K562 (cell line): ENCODE results near the gene CNBD2. TPM values are rescaled to one million over a fixed set of nuclear protein-coding genes. Genes with fewer than 3 reads are reported as not detected.

Source experiments
- ARID3A ChIP-seq: IDR thresholded peaks from 2 replicates; pipeline ENCODE4 v1.6.1; 2012; ENCODE audit warnings: low read depth, low read length, improper control_type of control experiment, borderline replicate concordance
- C11orf30 ChIP-seq: fragments of 450-650 bp; IDR thresholded peaks from 2 replicates; pipeline ENCODE4 v1.6.1; 2016; ENCODE audit warnings: low read depth, mild to moderate bottlenecking
- CTCF ChIP-seq, 3 experiments: IDR thresholded peaks in 2 of 3; conservative IDR thresholded peaks in 1 of 3; 2 replicates each; pipeline ENCODE4 v1.5.1; 2011 to 2012; ENCODE audit warnings: low read length in 3 of 3, mild to moderate bottlenecking in 3 of 3, control low read depth in 2 of 3, improper control_type of control experiment in 1 of 3, inconsistent platforms in 1 of 3, low read depth in 1 of 3, mixed read lengths in 1 of 3, moderate library complexity in 1 of 3; ENCODE audit not compliant: insufficient read depth in 2 of 3
- DEAF1 ChIP-seq: fragments of 450-650 bp; formaldehyde crosslinking; IDR thresholded peaks from 2 replicates; pipeline ENCODE4 v1.4.0; 2020; ENCODE audit warnings: mild to moderate bottlenecking, moderate library complexity
- ETS2 ChIP-seq: IDR thresholded peaks from 2 replicates; pipeline ENCODE4 v1.6.1; 2016; ENCODE audit warnings: borderline replicate concordance, missing genetic modification characterization, mild to moderate bottlenecking, moderate library complexity, missing compliant biosample characterization; ENCODE audit not compliant: poor library complexity, severe bottlenecking
- GABPB2 ChIP-seq: fragments of 250-450 bp; sonication (Bioruptor Pico); conservative IDR thresholded peaks from 2 replicates; pipeline ENCODE4 v1.5.1; 2021; ENCODE audit warnings: mild to moderate bottlenecking
- HEY1 ChIP-seq: fragments of 250-450 bp; sonication (Bioruptor Pico); IDR thresholded peaks from 2 replicates; pipeline ENCODE4 v1.5.0; 2020; ENCODE audit warnings: mild to moderate bottlenecking, moderate library complexity, borderline replicate concordance
- JUND ChIP-seq, 2 experiments: IDR thresholded peaks; 2 replicates in 1 of 2; 3 replicates in 1 of 2; pipeline ENCODE4 v1.6.1; 2011; ENCODE audit warnings: borderline replicate concordance in 2 of 2, low read depth in 2 of 2, low read length in 2 of 2, improper control_type of control experiment in 1 of 2, missing biosample characterization in 1 of 2, missing genetic modification characterization in 1 of 2, missing genetic modification reagents in 1 of 2
- POLR2A ChIP-seq: fragments of 450-650 bp; conservative IDR thresholded peaks from 2 replicates; pipeline ENCODE4 v1.6.1; 2016
- RAD21 ChIP-seq, 2 experiments: fragments of 250-450 bp in 1 of 2; fragments of 450-650 bp in 1 of 2; sonication (Bioruptor Pico) in 1 of 2; formaldehyde crosslinking in 1 of 2; IDR thresholded peaks in 1 of 2; conservative IDR thresholded peaks in 1 of 2; 2 replicates each; pipeline versions ENCODE4 v1.4.0 to v1.8.0; 2020 to 2022; ENCODE audit warnings: mild to moderate bottlenecking in 2 of 2, moderate library complexity in 1 of 2
- TAF9B ChIP-seq: fragments of 450-650 bp; IDR thresholded peaks from 2 replicates; pipeline ENCODE4 v1.6.1; 2018; ENCODE audit warnings: mild to moderate bottlenecking; ENCODE audit not compliant: partially characterized antibody
- VEZF1 ChIP-seq: fragments of 200-800 bp; sonication (Bioruptor generic); IDR thresholded peaks from 2 replicates; pipeline ENCODE4 v1.6.1; 2017; ENCODE audit warnings: missing genetic modification characterization, missing compliant biosample characterization
- ZNF277 ChIP-seq: fragments of 250-450 bp; sonication (Bioruptor Pico); IDR thresholded peaks from 2 replicates; pipeline ENCODE4 v1.8.0; 2022; ENCODE audit warnings: inconsistent platforms, mild to moderate bottlenecking, moderate library complexity, borderline replicate concordance
- ZNF584 ChIP-seq: fragments of 200-800 bp; sonication (Bioruptor generic); IDR thresholded peaks from 2 replicates; pipeline ENCODE4 v1.6.1; 2016; ENCODE audit warnings: low read depth, mild to moderate bottlenecking, missing genetic modification characterization, missing compliant biosample characterization
- ZNF740 ChIP-seq, 3 experiments: fragments of 200-800 bp in 1 of 3; sonication (Bioruptor generic) in 1 of 3; sonication (generic) in 1 of 3; formaldehyde crosslinking in 1 of 3; IDR thresholded peaks; 2 replicates each; pipeline versions ENCODE4 v1.6.1 to v1.8.0; 2016 to 2022; ENCODE audit warnings: mild to moderate bottlenecking in 2 of 3, missing compliant biosample characterization in 2 of 3, missing genetic modification characterization in 2 of 3, missing genetic modification reagents in 1 of 3
- polyA plus RNA-seq, 8 experiments: library from polyadenylated mRNA; depleted of rRNA in 4 of 8; stranded (reverse) in 5 of 8; unstranded in 3 of 8; fragments of >200 nt; fragmentation: Nextera tagmentation in 2 of 8; fragmentation: Illumina TruSeq in 1 of 8; extraction: Ambion mirVana in 2 of 8; extraction: Trizol in 1 of 8; gene quantifications; 2 replicates each; pipeline versions ENCODE4 v1.2.1 to v1.2.3, GENCODE V29; 2011 to 2014; ENCODE audit warnings: inconsistent platforms in 1 of 8, missing spikeins in 1 of 8
- total RNA-seq, 7 experiments: library from RNA; depleted of rRNA in 6 of 7; stranded (reverse); fragments of >200 nt in 6 of 7; fragmentation: Illumina TruSeq in 2 of 7; extraction: Trizol in 2 of 7; gene quantifications; 2 replicates each; pipeline versions ENCODE4 v1.2.1 to v1.2.3, GENCODE V29; 2011 to 2021; ENCODE audit warnings: low replicate concordance in 1 of 7

The CNBD2 gene
- total and polyA plus RNA-seq, 9 of the 15 experiments (the other 6 are each of a cell fraction or from before 2014, with no cell fraction given) = 3.2 to 17.5 (median 5.3) TPM

- 0 out of 2 replicates have a peak, but pooled peaks have one; percentile 30 for TF ChIP-seq DEAF1
- TF ChIP-seq ZNF584 (CRISPR knock-in tag) = no peak
- peak; percentile 62; the same call in 1 of the 2 replicates for TF ChIP-seq ARID3A
- TF ChIP-seq GABPB2 (CRISPR knock-in tag) = no peak
- no peak for TF ChIP-seq TAF9B
- TF ChIP-seq RAD21 (CRISPR knock-in tag; conservative IDR thresholded peaks at IDR 0.05 in 1 of 2, IDR thresholded peaks at IDR 0.05 in 1 of 2) = peak; percentile 59 to 76
- TF ChIP-seq ETS2 (tag) = no peak
- no peak for TF ChIP-seq C11orf30
- TF ChIP-seq HEY1 (CRISPR knock-in tag) = no peak
- TF ChIP-seq ZNF740 (CRISPR knock-in tag; IDR thresholded peaks at IDR 0.05) = no peak
- TF ChIP-seq ZNF740 (tag; IDR thresholded peaks at IDR 0.05) = no peak
- TF ChIP-seq VEZF1 (CRISPR knock-in tag) = peak; percentile 30; the same call in 1 of the 2 replicates
- no peak for TF ChIP-seq ZNF277 (CRISPR knock-in tag)
- peak; percentile 87 to 94 (median 90) for TF ChIP-seq CTCF (IDR thresholded peaks at IDR 0.05 in 2 of 3, conservative IDR thresholded peaks at IDR 0.05 in 1 of 3; ENCODE audit: insufficient read depth in 2 of 3, low read depth in 1 of 3, low read length in 3 of 3)
- 0 out of 2 replicates have a peak, but pooled peaks have one; percentile 23 for TF ChIP-seq JUND (IDR thresholded peaks at IDR 0.05; ENCODE audit: borderline replicate concordance, low read depth, low read length)
- TF ChIP-seq JUND (tag; IDR thresholded peaks at IDR 0.05; ENCODE audit: borderline replicate concordance, low read depth, low read length) = no peak
- no peak for TF ChIP-seq POLR2A
Observed at GRCh38 chr20:35992713-35993335, 24.4 kb downstream of the CNBD2 start (continued).
